PC-9 (cell line): ENCODE results near the gene C1QTNF12. TPM values are rescaled to one million over a fixed set of nuclear protein-coding genes. Genes with fewer than 3 reads are reported as not detected.

Experiments used
- BruUV-seq: library from RNA; stranded (reverse); fragments of 400-500 nt; replicated peaks from 2 replicates; lab custom pipeline; 2021; lab: Mats Ljungman, UMichigan
- CTCF ChIA-PET: fragments of 300-600 bp; sonication (Branson Sonifier 250); formaldehyde crosslinking; loops from one replicate; lab custom pipeline; 2022; ENCODE audit warnings: antibody characterized with exemption; lab: Charles Lee
- POLR2A ChIA-PET: fragments of 300-600 bp; sonication (Branson Sonifier 250); formaldehyde crosslinking; loops from one replicate; lab custom pipeline; 2022; ENCODE audit warnings: antibody characterized with exemption; ENCODE audit not compliant: unreplicated experiment; lab: Charles Lee
- DNase-seq, 2 experiments: peaks; one replicate each; pipeline versions ENCODE4 v3.0.0 to v3.0.0-alpha.2; 2015 to 2022; ENCODE audit warnings: mixed read lengths in 1 of 2
- H2AFZ ChIP-seq: fragments of 200-600 bp; sonication (generic); 2 replicates; pipeline ENCODE4 v1.8.1; 2017; ENCODE audit warnings: antibody characterized with exemption
- H3F3A ChIP-seq: fragments of 200-600 bp; sonication (generic); 2 replicates; pipeline ENCODE4 v1.8.1; 2017; ENCODE audit warnings: antibody characterized with exemption, mild to moderate bottlenecking, low read depth; ENCODE audit not compliant: insufficient read depth
- H3K27ac ChIP-seq: fragments of 200-600 bp; sonication (generic); 2 replicates; pipeline ENCODE4 v1.6.1; 2016; ENCODE audit warnings: mixed run types
- H3K27me3 ChIP-seq: fragments of 200-600 bp; sonication (generic); 2 replicates; pipeline ENCODE4 v1.6.1; 2016; ENCODE audit warnings: low read depth, mixed run types; ENCODE audit not compliant: insufficient read depth
- H3K36me3 ChIP-seq: fragments of 200-600 bp; sonication (generic); 2 replicates; pipeline ENCODE4 v1.6.1; 2016; ENCODE audit warnings: low read depth, mixed run types
- H3K4me1 ChIP-seq: fragments of 200-600 bp; sonication (generic); replicated peaks from 2 replicates; pipeline ENCODE4 v1.6.1; 2016; ENCODE audit warnings: mixed run types; ENCODE audit not compliant: insufficient read depth
- H3K4me2 ChIP-seq: fragments of 200-600 bp; sonication (generic); 2 replicates; pipeline ENCODE4 v1.6.1; 2017; ENCODE audit warnings: mixed run types
- H3K4me3 ChIP-seq: fragments of 200-600 bp; sonication (generic); 2 replicates; pipeline ENCODE4 v1.6.1; 2016; ENCODE audit warnings: mixed run types
- H3K79me2 ChIP-seq: fragments of 200-600 bp; sonication (generic); 2 replicates; pipeline ENCODE4 v1.6.1; 2017; ENCODE audit warnings: low read depth, mixed run types
- H3K9me2 ChIP-seq: fragments of 200-600 bp; sonication (generic); 2 replicates; pipeline ENCODE4 v1.8.1; 2017; ENCODE audit warnings: mild to moderate bottlenecking; ENCODE audit not compliant: insufficient read depth
- H3K9me3 ChIP-seq: fragments of 200-600 bp; sonication (generic); 2 replicates; pipeline ENCODE4 v1.8.1; 2016; ENCODE audit warnings: low read depth; ENCODE audit not compliant: insufficient read depth
- H4K20me1 ChIP-seq: fragments of 200-600 bp; sonication (generic); 2 replicates; pipeline ENCODE4 v1.8.1; 2017; ENCODE audit not compliant: insufficient read depth
- EZH2 ChIP-seq: fragments of 200-600 bp; sonication (generic); IDR thresholded peaks from 2 replicates; pipeline ENCODE4 v1.8.0; 2017; ENCODE audit warnings: antibody characterized with exemption, low read depth
- intact Hi-C: fragments of 100-400 bp; cut with micrococcal nuclease; formaldehyde crosslinking; loops from one replicate; pipeline ENCODE4 v1.10.0; 2022; ENCODE audit not compliant: unreplicated experiment
- total RNA-seq: library from RNA; stranded (reverse); gene quantifications from 2 replicates; pipeline ENCODE4 v1.2.3, GENCODE V29; 2021
- TF ChIP-seq, protein P1 (sequence below): fragments of 200-600 bp; sonication (generic); conservative IDR thresholded peaks from 2 replicates; pipeline ENCODE4 v1.6.1; 2017; ENCODE audit warnings: mixed run types, antibody characterized with exemption, mild to moderate bottlenecking, moderate library complexity

Gene C1QTNF12
- total RNA-seq, 1 experiment from 2014 or later = 5.2 TPM

- H3K27me3 ChIP-seq = no peaks in the 10 kb centered on the region
- no peaks in the 10 kb centered on the region for H3K36me3 ChIP-seq
- no peaks in the 10 kb centered on the region for H4K20me1 ChIP-seq
- TF ChIP-seq, protein P1, sequence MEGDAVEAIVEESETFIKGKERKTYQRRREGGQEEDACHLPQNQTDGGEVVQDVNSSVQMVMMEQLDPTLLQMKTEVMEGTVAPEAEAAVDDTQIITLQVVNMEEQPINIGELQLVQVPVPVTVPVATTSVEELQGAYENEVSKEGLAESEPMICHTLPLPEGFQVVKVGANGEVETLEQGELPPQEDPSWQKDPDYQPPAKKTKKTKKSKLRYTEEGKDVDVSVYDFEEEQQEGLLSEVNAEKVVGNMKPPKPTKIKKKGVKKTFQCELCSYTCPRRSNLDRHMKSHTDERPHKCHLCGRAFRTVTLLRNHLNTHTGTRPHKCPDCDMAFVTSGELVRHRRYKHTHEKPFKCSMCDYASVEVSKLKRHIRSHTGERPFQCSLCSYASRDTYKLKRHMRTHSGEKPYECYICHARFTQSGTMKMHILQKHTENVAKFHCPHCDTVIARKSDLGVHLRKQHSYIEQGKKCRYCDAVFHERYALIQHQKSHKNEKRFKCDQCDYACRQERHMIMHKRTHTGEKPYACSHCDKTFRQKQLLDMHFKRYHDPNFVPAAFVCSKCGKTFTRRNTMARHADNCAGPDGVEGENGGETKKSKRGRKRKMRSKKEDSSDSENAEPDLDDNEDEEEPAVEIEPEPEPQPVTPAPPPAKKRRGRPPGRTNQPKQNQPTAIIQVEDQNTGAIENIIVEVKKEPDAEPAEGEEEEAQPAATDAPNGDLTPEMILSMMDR = no peak
- no peak for TF ChIP-seq EZH2
- no peaks in the 10 kb centered on the region for H3K9me2 ChIP-seq
- peaks cover 5% of the 10 kb centered on the region for H3K4me1 ChIP-seq
- H3K4me3 ChIP-seq = no peak overlapping the region
- DNase-seq = peak in 1 of 2 experiments; percentile 26
- no TSS peak for BruUV-seq
- no peaks in the 10 kb centered on the region for H3F3A ChIP-seq
- H3K79me2 ChIP-seq = no peaks in the 10 kb centered on the region
- POLR2A ChIA-PET = no interaction called here
- no peak overlapping the region for H2AFZ ChIP-seq
- intact Hi-C loops = no loop called here
- H3K27ac ChIP-seq = no peak overlapping the region
- H3K4me2 ChIP-seq = no peak overlapping the region
- CTCF ChIA-PET = no interaction called here
- H3K9me3 ChIP-seq = no peaks in the 10 kb centered on the region
Measured at GRCh38 chr1:1244192-1244811, 2.2 kb downstream of the C1QTNF12 start.

DNA sequence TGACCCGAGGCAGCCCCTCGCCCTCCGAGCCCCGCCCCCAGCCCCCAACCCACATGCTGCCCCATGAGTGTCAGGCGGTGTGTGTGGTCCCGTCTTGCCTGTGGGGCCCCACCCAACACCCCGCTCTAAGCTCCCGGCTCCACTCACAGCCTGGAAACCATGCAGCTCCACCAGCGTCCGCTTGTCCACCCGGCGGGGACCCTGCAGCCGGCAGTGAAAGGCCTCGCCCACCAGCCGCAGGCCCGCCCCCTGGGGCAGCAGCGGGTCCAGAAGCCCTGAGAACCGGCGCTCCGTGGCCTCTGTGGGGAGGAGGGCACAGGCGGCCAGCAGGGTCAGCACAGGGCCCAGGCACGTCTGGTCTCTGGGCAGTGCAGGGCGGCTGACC, 2.7 kb downstream of the C1QTNF12 start:
- no TSS peak for BruUV-seq
- Histone ChIP-seq H4K20me1 (no peaks in the 10 kb centered on the region), H3K4me3 (no peak overlapping the region), H3K79me2 (no peaks in the 10 kb centered on the region), H3K4me1 (peaks cover 10% of the 10 kb centered on the region), H3F3A (peaks cover under 1% of the 10 kb centered on the region; the same call in 1 of the 2 replicates), H3K27me3 (no peaks in the 10 kb centered on the region), H3K9me2 (no peaks in the 10 kb centered on the region), H3K9me3 (no peaks in the 10 kb centered on the region), H3K27ac (no peak overlapping the region), H2AFZ (no peak overlapping the region), H3K4me2 (no peak overlapping the region), H3K36me3 (no peaks in the 10 kb centered on the region)
- ChIA-PET CTCF (no interaction called here), POLR2A (no interaction called here)
- TF ChIP-seq EZH2 = no peak
- TF ChIP-seq, protein P1 = no peak
- intact Hi-C loops = no loop called here
- DNase-seq = no peak

GRCh38 chr1:1243266-1243660, 3.3 kb downstream of the C1QTNF12 start:
- Histone ChIP-seq H3F3A (peaks cover 6% of the 10 kb centered on the region; the same call in 1 of the 2 replicates), H3K9me3 (no peaks in the 10 kb centered on the region), H3K4me1 (peaks cover 15% of the 10 kb centered on the region), H3K79me2 (no peaks in the 10 kb centered on the region), H4K20me1 (no peaks in the 10 kb centered on the region), H2AFZ (no peak overlapping the region), H3K4me3 (no peak overlapping the region), H3K9me2 (no peaks in the 10 kb centered on the region), H3K27ac (no peak overlapping the region), H3K36me3 (no peaks in the 10 kb centered on the region), H3K4me2 (no peak overlapping the region), H3K27me3 (no peaks in the 10 kb centered on the region)
- intact Hi-C loops = no loop called here
- CTCF ChIA-PET = no interaction called here
- POLR2A ChIA-PET = no interaction called here
- TF ChIP-seq, protein P1 = no peak
- TF ChIP-seq EZH2 = no peak
- DNase-seq = no peak
- BruUV-seq = no TSS peak
